ENCODE measurements around the gene PHLDA3.
"Not testable (repeated sequence)": the region's sequence is repeated elsewhere in the genome, so short reads cannot be mapped to it uniquely, and the experiment has no call there.

The PHLDA3 gene

DNA sequence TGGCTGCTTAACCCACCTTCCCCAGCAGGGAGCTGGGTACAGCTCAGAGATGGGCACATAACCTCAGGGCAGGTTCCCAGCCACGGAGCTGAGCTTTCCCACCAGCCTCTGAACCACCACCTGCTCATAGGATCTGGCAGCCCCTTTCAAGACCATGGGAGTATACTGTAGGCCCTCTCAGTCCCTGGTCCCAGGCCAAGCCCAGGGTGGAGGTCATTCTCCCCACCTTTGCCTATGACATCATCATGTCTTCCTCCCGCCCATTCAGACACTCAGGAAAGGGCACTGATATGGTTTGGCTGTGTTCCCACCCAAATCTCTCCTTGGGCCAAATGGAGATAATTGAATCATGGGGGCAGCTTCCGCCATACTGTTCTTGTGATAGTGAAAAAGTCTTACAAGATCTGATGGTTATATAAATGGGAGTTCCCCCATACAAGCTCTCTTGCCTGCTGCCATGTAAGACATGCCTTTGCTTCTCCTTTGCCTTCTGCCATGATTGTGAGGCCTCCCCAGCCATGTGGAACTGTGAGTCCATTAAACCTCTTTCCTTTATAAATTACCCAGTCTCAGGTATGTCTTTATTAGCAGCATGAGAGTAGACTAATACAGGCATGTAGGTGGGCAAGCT lies 24.2 kb upstream of the PHLDA3 start:
- H3K14ac ChIP-seq (ENCODE audit: low read length in 2 of 2); H3K27me3 ChIP-seq (ENCODE audit: control insufficient read depth in 1 of 2, insufficient read depth in 1 of 2, low read length in 2 of 2); H3K9ac ChIP-seq (ENCODE audit: low read length); H3K27ac ChIP-seq (ENCODE audit: low read length, poor library complexity, severe bottlenecking); DNase-seq; H2BK5ac ChIP-seq (ENCODE audit: low read depth, low read length, poor library complexity, severe bottlenecking); H3K9me3 ChIP-seq (ENCODE audit: control insufficient read depth, low read length); H3K23ac ChIP-seq (ENCODE audit: low read length in 2 of 2); H3K79me1 ChIP-seq (replicated peaks; ENCODE audit: low read length, poor library complexity, severe bottlenecking); H2AK5ac ChIP-seq (ENCODE audit: low read length, severe bottlenecking); H3K4me2 ChIP-seq (ENCODE audit: low read length, poor library complexity, severe bottlenecking); H3K4me3 ChIP-seq (ENCODE audit: insufficient read depth in 1 of 2, low read depth in 1 of 2, low read length in 2 of 2); H2AFZ ChIP-seq (ENCODE audit: low read depth, low read length): not testable (repeated sequence)
- Histone ChIP-seq H3K36me3 (ENCODE audit: control insufficient read depth in 1 of 2, insufficient read depth in 2 of 2, low read depth in 1 of 2, low read length in 2 of 2) (peaks cover 3 to 24% of the 10 kb centered on the region in 2 experiments), H2BK12ac (ENCODE audit: low read length in 2 of 2) (peak overlapping the region; percentile 19 to 91), H2BK120ac (ENCODE audit: low read depth, low read length) (peak overlapping the region; percentile 42), H3K18ac (ENCODE audit: low read depth in 1 of 2, low read length in 2 of 2) (peak overlapping the region; percentile 78 to 82), H3K4me1 (ENCODE audit: control insufficient read depth, insufficient read depth, low read depth, low read length) (peaks cover 23% of the 10 kb centered on the region), H4K91ac (ENCODE audit: low read length) (peak overlapping the region; percentile 65), H3K4ac (ENCODE audit: low read depth in 1 of 2, low read length in 2 of 2) (peak overlapping the region in 1 of 2 experiments; percentile 78), H2BK15ac (ENCODE audit: low read depth, poor library complexity, severe bottlenecking) (peak overlapping the region; percentile 83), H4K8ac (ENCODE audit: low read length) (peak overlapping the region; percentile 12)
- WGBS, result 94% methylated on average over 2 of the region's 3 CpGs

DNA sequence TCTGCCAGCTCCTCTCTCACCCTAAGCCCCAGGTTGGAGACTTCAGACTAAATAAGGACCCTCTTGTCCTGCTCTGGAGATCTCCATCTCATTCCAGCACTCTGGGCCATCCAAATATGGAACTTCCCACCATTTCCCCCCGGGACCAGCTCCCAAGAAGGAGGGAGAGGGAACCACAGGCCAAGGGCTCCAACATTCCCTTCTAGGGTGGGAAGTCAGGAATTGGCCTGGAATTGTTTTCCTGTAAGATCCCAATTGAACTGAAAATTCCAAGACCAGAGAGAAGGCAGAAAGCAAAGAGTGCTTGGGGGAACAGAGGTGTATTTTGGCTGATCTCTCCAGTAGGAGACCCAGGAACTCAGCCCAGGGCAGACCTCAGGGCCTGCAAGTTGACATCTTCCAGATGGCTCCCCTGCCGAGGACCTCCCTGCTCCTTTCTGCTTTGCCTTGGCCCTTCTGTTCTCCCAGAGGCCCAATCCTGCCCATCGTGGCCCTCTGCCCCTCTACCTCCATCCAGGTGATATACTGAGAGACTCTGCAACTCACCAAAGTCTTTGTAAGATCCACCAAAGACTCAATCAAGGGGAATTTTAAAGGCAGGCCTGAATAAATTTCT lies 23.0 kb upstream of the PHLDA3 start:
- H3K4me1 ChIP-seq (ENCODE audit: control insufficient read depth, insufficient read depth, low read depth, low read length), result peaks cover 23% of the 10 kb centered on the region
- no peak for DNase-seq
- H3K4ac ChIP-seq (ENCODE audit: low read depth in 1 of 2, low read length in 2 of 2), result peak overlapping the region; percentile 15 to 52
- H4K8ac ChIP-seq (ENCODE audit: low read length), result no peak overlapping the region
- WGBS, result 63% methylated on average over 3 of the region's 3 CpGs
- H3K36me3 ChIP-seq (ENCODE audit: control insufficient read depth in 1 of 2, insufficient read depth in 2 of 2, low read depth in 1 of 2, low read length in 2 of 2), result peaks cover 3 to 29% of the 10 kb centered on the region in 2 experiments
- H4K91ac ChIP-seq (ENCODE audit: low read length), result peak overlapping the region; percentile 74
- H3K79me1 ChIP-seq (replicated peaks; ENCODE audit: low read length, poor library complexity, severe bottlenecking), result no peaks in the 10 kb centered on the region
- no peak overlapping the region for H3K4me2 ChIP-seq (ENCODE audit: low read length, poor library complexity, severe bottlenecking)
- H2AK5ac ChIP-seq (ENCODE audit: low read length, severe bottlenecking), result peak overlapping the region; percentile 61
- H2BK120ac ChIP-seq (ENCODE audit: low read depth, low read length), result peak overlapping the region; percentile 50
- no peak overlapping the region for H2BK5ac ChIP-seq (ENCODE audit: low read depth, low read length, poor library complexity, severe bottlenecking)
- H2AFZ ChIP-seq (ENCODE audit: low read depth, low read length), result no peak overlapping the region
- peak overlapping the region; percentile 7 for H3K9ac ChIP-seq (ENCODE audit: low read length)
- no peak overlapping the region for H3K14ac ChIP-seq (ENCODE audit: low read length in 2 of 2)
- no peak overlapping the region for H3K4me3 ChIP-seq (ENCODE audit: insufficient read depth in 1 of 2, low read depth in 1 of 2, low read length in 2 of 2)
- peak overlapping the region in 1 of 2 experiments; percentile 1 for H3K23ac ChIP-seq (ENCODE audit: low read length in 2 of 2)
- no peaks in the 10 kb centered on the region for H3K9me3 ChIP-seq (ENCODE audit: control insufficient read depth, low read length)
- H2BK12ac ChIP-seq (ENCODE audit: low read length in 2 of 2), result peak overlapping the region; percentile 48 to 85
- H3K18ac ChIP-seq (ENCODE audit: low read depth in 1 of 2, low read length in 2 of 2), result peak overlapping the region; percentile 67 to 79
- H3K27ac ChIP-seq (ENCODE audit: low read length, poor library complexity, severe bottlenecking), result no peak overlapping the region
- H3K27me3 ChIP-seq (ENCODE audit: control insufficient read depth in 1 of 2, insufficient read depth in 1 of 2, low read length in 2 of 2), result no peaks in the 10 kb centered on the region
- H2BK15ac ChIP-seq (ENCODE audit: low read depth, poor library complexity, severe bottlenecking), result peak overlapping the region; percentile 60

DNA sequence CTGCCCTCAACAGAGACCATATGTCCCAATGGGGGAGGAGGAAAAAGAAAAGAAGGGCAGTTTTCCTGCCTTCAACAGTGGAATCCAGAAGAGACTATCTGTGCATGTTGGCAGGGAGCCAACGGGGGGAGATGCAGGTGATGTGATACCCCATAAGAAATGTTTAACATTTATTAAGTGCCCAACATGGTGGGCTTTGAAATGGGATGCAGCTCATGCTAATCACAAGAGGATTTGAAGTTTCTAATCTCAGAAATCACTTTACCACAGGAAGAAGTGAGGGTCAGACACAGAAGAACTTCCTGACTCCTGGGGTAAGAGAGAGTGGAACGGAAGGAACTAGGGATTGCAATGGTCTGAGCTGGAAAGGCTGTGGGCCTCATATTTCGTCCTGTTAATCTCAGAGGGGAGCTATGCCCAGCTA lies 21.7 kb upstream of the PHLDA3 start:
- WGBS, result 22% methylated on average over 3 of the region's 3 CpGs
- Histone ChIP-seq H2BK15ac (ENCODE audit: low read depth, poor library complexity, severe bottlenecking) (no peak overlapping the region), H3K36me3 (ENCODE audit: control insufficient read depth in 1 of 2, insufficient read depth in 2 of 2, low read depth in 1 of 2, low read length in 2 of 2) (peaks cover 3 to 41% of the 10 kb centered on the region in 2 experiments), H4K8ac (ENCODE audit: low read length) (no peak overlapping the region), H3K9ac (ENCODE audit: low read length) (no peak overlapping the region), H3K4me1 (ENCODE audit: control insufficient read depth, insufficient read depth, low read depth, low read length) (peaks cover 22% of the 10 kb centered on the region), H4K91ac (ENCODE audit: low read length) (peak overlapping the region; percentile 23), H3K4me2 (ENCODE audit: low read length, poor library complexity, severe bottlenecking) (no peak overlapping the region), H2BK12ac (ENCODE audit: low read length in 2 of 2) (peak overlapping the region in 1 of 2 experiments; percentile 27), H3K14ac (ENCODE audit: low read length in 2 of 2) (no peak overlapping the region), H2BK120ac (ENCODE audit: low read depth, low read length) (no peak overlapping the region), H3K79me1 (replicated peaks; ENCODE audit: low read length, poor library complexity, severe bottlenecking) (no peaks in the 10 kb centered on the region), H3K27ac (ENCODE audit: low read length, poor library complexity, severe bottlenecking) (no peak overlapping the region), H3K27me3 (ENCODE audit: control insufficient read depth in 1 of 2, insufficient read depth in 1 of 2, low read length in 2 of 2) (no peaks in the 10 kb centered on the region), H3K4ac (ENCODE audit: low read depth in 1 of 2, low read length in 2 of 2) (peak overlapping the region; percentile 2 to 36), H2AK5ac (ENCODE audit: low read length, severe bottlenecking) (no peak overlapping the region), H3K18ac (ENCODE audit: low read depth in 1 of 2, low read length in 2 of 2) (peak overlapping the region; percentile 63 to 67), H3K4me3 (ENCODE audit: insufficient read depth in 1 of 2, low read depth in 1 of 2, low read length in 2 of 2) (no peak overlapping the region), H2BK5ac (ENCODE audit: low read depth, low read length, poor library complexity, severe bottlenecking) (no peak overlapping the region), H3K23ac (ENCODE audit: low read length in 2 of 2) (no peak overlapping the region), H3K9me3 (ENCODE audit: control insufficient read depth, low read length) (no peaks in the 10 kb centered on the region), H2AFZ (ENCODE audit: low read depth, low read length) (no peak overlapping the region)
- DNase-seq, result peak; percentile 51

DNA sequence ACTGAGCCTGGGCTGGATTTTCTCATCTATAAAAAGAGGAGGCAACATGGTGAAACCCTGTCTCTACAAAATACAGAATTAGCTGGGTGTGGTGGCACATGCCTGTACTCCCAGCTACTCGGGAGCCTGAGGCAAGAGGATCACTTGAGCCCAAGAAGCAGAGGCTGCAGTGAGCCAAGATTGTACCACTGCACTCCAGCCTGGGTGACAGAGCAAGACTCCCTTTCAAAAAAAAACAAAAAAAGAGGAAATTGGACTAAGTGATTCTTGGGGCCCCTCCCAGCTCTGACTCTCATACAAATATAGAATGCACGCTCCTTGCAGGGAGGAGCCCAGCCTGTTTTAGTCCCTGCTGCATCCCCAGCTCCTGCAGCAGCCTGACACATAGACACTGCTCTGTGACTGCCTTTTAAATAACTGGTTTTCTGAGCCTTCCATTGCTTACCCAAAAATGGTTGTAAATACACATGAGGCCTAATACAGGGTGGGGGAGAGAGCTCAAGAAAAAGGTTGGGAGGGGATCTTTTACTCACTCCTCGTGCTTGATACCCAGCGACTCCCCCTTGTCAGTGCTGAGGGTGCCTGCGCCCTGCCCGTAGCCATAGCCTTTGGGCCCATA lies 20.8 kb upstream of the PHLDA3 start:
- H2AFZ ChIP-seq (ENCODE audit: low read depth, low read length), result no peak overlapping the region
- no peak overlapping the region for H3K23ac ChIP-seq (ENCODE audit: low read length in 2 of 2)
- H2AK5ac ChIP-seq (ENCODE audit: low read length, severe bottlenecking), result no peak overlapping the region
- peaks cover 22% of the 10 kb centered on the region for H3K4me1 ChIP-seq (ENCODE audit: control insufficient read depth, insufficient read depth, low read depth, low read length)
- H3K18ac ChIP-seq (ENCODE audit: low read depth in 1 of 2, low read length in 2 of 2), result peak overlapping the region; percentile 40 to 67
- H3K4ac ChIP-seq (ENCODE audit: low read depth in 1 of 2, low read length in 2 of 2), result peak overlapping the region; percentile 3 to 36
- H3K14ac ChIP-seq (ENCODE audit: low read length in 2 of 2), result peak overlapping the region in 1 of 2 experiments; percentile 31
- peak overlapping the region; percentile 66 for H4K8ac ChIP-seq (ENCODE audit: low read length)
- H2BK5ac ChIP-seq (ENCODE audit: low read depth, low read length, poor library complexity, severe bottlenecking), result no peak overlapping the region
- H3K27me3 ChIP-seq (ENCODE audit: control insufficient read depth in 1 of 2, insufficient read depth in 1 of 2, low read length in 2 of 2), result no peaks in the 10 kb centered on the region
- no peak for DNase-seq
- peak overlapping the region; percentile 67 to 71 for H2BK12ac ChIP-seq (ENCODE audit: low read length in 2 of 2)
- no peak overlapping the region for H3K4me2 ChIP-seq (ENCODE audit: low read length, poor library complexity, severe bottlenecking)
- H3K9ac ChIP-seq (ENCODE audit: low read length), result peak overlapping the region; percentile 58
- peak overlapping the region; percentile 6 for H2BK15ac ChIP-seq (ENCODE audit: low read depth, poor library complexity, severe bottlenecking)
- no peak overlapping the region for H3K4me3 ChIP-seq (ENCODE audit: insufficient read depth in 1 of 2, low read depth in 1 of 2, low read length in 2 of 2)
- no peak overlapping the region for H3K27ac ChIP-seq (ENCODE audit: low read length, poor library complexity, severe bottlenecking)
- H3K79me1 ChIP-seq (replicated peaks; ENCODE audit: low read length, poor library complexity, severe bottlenecking), result no peaks in the 10 kb centered on the region
- H3K36me3 ChIP-seq (ENCODE audit: control insufficient read depth in 1 of 2, insufficient read depth in 2 of 2, low read depth in 1 of 2, low read length in 2 of 2), result peaks cover 3 to 44% of the 10 kb centered on the region in 2 experiments
- H4K91ac ChIP-seq (ENCODE audit: low read length), result peak overlapping the region; percentile 23
- H2BK120ac ChIP-seq (ENCODE audit: low read depth, low read length), result peak overlapping the region; percentile 29
- WGBS, result 90% methylated on average over 6 of the region's 6 CpGs
- no peaks in the 10 kb centered on the region for H3K9me3 ChIP-seq (ENCODE audit: control insufficient read depth, low read length)
